PC-9 (cell line): ENCODE data around the gene AFAP1. TPM values are rescaled to one million over a fixed set of nuclear protein-coding genes. Genes with fewer than 3 reads are reported as not detected.
A peak's percentile ranks its signal among the peaks of the same experiment; 100 is the strongest.

Experiments
- BruUV-seq: library from RNA; stranded (reverse); fragments of 400-500 nt; replicated peaks from 2 replicates; lab custom pipeline; 2021; lab: Mats Ljungman, UMichigan
- CTCF ChIA-PET: fragments of 300-600 bp; sonication (Branson Sonifier 250); formaldehyde crosslinking; loops from one replicate; lab custom pipeline; 2022; ENCODE audit warnings: antibody characterized with exemption; lab: Charles Lee
- POLR2A ChIA-PET: fragments of 300-600 bp; sonication (Branson Sonifier 250); formaldehyde crosslinking; loops from one replicate; lab custom pipeline; 2022; ENCODE audit warnings: antibody characterized with exemption; ENCODE audit not compliant: unreplicated experiment; lab: Charles Lee
- DNase-seq, 2 experiments: peaks; one replicate each; pipeline versions ENCODE4 v3.0.0 to v3.0.0-alpha.2; 2015 to 2022; ENCODE audit warnings: mixed read lengths in 1 of 2
- H2AFZ ChIP-seq: fragments of 200-600 bp; sonication (generic); 2 replicates; pipeline ENCODE4 v1.8.1; 2017; ENCODE audit warnings: antibody characterized with exemption
- H3F3A ChIP-seq: fragments of 200-600 bp; sonication (generic); 2 replicates; pipeline ENCODE4 v1.8.1; 2017; ENCODE audit warnings: antibody characterized with exemption, mild to moderate bottlenecking, low read depth; ENCODE audit not compliant: insufficient read depth
- H3K27ac ChIP-seq: fragments of 200-600 bp; sonication (generic); 2 replicates; pipeline ENCODE4 v1.6.1; 2016; ENCODE audit warnings: mixed run types
- H3K27me3 ChIP-seq: fragments of 200-600 bp; sonication (generic); 2 replicates; pipeline ENCODE4 v1.6.1; 2016; ENCODE audit warnings: low read depth, mixed run types; ENCODE audit not compliant: insufficient read depth
- H3K36me3 ChIP-seq: fragments of 200-600 bp; sonication (generic); 2 replicates; pipeline ENCODE4 v1.6.1; 2016; ENCODE audit warnings: low read depth, mixed run types
- H3K4me1 ChIP-seq: fragments of 200-600 bp; sonication (generic); replicated peaks from 2 replicates; pipeline ENCODE4 v1.6.1; 2016; ENCODE audit warnings: mixed run types; ENCODE audit not compliant: insufficient read depth
- H3K4me2 ChIP-seq: fragments of 200-600 bp; sonication (generic); 2 replicates; pipeline ENCODE4 v1.6.1; 2017; ENCODE audit warnings: mixed run types
- H3K4me3 ChIP-seq: fragments of 200-600 bp; sonication (generic); 2 replicates; pipeline ENCODE4 v1.6.1; 2016; ENCODE audit warnings: mixed run types
- H3K79me2 ChIP-seq: fragments of 200-600 bp; sonication (generic); 2 replicates; pipeline ENCODE4 v1.6.1; 2017; ENCODE audit warnings: low read depth, mixed run types
- H3K9me2 ChIP-seq: fragments of 200-600 bp; sonication (generic); 2 replicates; pipeline ENCODE4 v1.8.1; 2017; ENCODE audit warnings: mild to moderate bottlenecking; ENCODE audit not compliant: insufficient read depth
- H3K9me3 ChIP-seq: fragments of 200-600 bp; sonication (generic); 2 replicates; pipeline ENCODE4 v1.8.1; 2016; ENCODE audit warnings: low read depth; ENCODE audit not compliant: insufficient read depth
- H4K20me1 ChIP-seq: fragments of 200-600 bp; sonication (generic); 2 replicates; pipeline ENCODE4 v1.8.1; 2017; ENCODE audit not compliant: insufficient read depth
- CTCF ChIP-seq: fragments of 200-600 bp; sonication (generic); conservative IDR thresholded peaks from 2 replicates; pipeline ENCODE4 v1.6.1; 2017; ENCODE audit warnings: mixed run types, antibody characterized with exemption, mild to moderate bottlenecking, moderate library complexity
- EZH2 ChIP-seq: fragments of 200-600 bp; sonication (generic); IDR thresholded peaks from 2 replicates; pipeline ENCODE4 v1.8.0; 2017; ENCODE audit warnings: antibody characterized with exemption, low read depth
- intact Hi-C: fragments of 100-400 bp; cut with micrococcal nuclease; formaldehyde crosslinking; loops from one replicate; pipeline ENCODE4 v1.10.0; 2022; ENCODE audit not compliant: unreplicated experiment
- total RNA-seq: library from RNA; stranded (reverse); gene quantifications from 2 replicates; pipeline ENCODE4 v1.2.3, GENCODE V29; 2021

The AFAP1 gene
- total RNA-seq, 1 experiment from 2014 or later = 69.6 TPM

- Histone ChIP-seq H3K27ac (no peak overlapping the region), H4K20me1 (peaks cover 9% of the 10 kb centered on the region; the same call in 1 of the 2 replicates), H3K27me3 (no peaks in the 10 kb centered on the region), H3F3A (0 out of 2 replicates have a peak, but pooled peaks cover 8% of the 10 kb centered on the region), H3K9me2 (no peaks in the 10 kb centered on the region), H3K4me3 (no peak overlapping the region), H3K9me3 (no peaks in the 10 kb centered on the region), H3K4me2 (no peak overlapping the region), H2AFZ (no peak overlapping the region), H3K4me1 (no peaks in the 10 kb centered on the region), H3K79me2 (peaks cover 46% of the 10 kb centered on the region), H3K36me3 (peaks cover 4% of the 10 kb centered on the region; the same call in 1 of the 2 replicates)
- ChIA-PET POLR2A (no interaction called here), CTCF (no interaction called here)
- intact Hi-C loops = no loop called here
- no TSS peak for BruUV-seq
- DNase-seq = no peak
- TF ChIP-seq CTCF = no peak
- no peak for TF ChIP-seq EZH2
Observed at GRCh38 chr4:7855731-7856130, 83.9 kb downstream of the AFAP1 start.

GRCh38 chr4:7854697-7855370, 84.8 kb downstream of the AFAP1 start:
- 0 out of 2 replicates have a peak, but pooled peaks cover 7% of the 10 kb centered on the region for H3F3A ChIP-seq
- no peak overlapping the region for H2AFZ ChIP-seq
- H3K9me2 ChIP-seq = no peaks in the 10 kb centered on the region
- peak in 1 of 2 experiments; percentile 22 for DNase-seq
- no peak overlapping the region for H3K4me2 ChIP-seq
- ChIA-PET CTCF (no interaction called here), POLR2A (no interaction called here)
- BruUV-seq = no TSS peak
- TF ChIP-seq CTCF = no peak
- TF ChIP-seq EZH2 = no peak
- no peak overlapping the region for H3K27ac ChIP-seq
- no peaks in the 10 kb centered on the region for H3K27me3 ChIP-seq
- no peak overlapping the region for H3K4me3 ChIP-seq
- peaks cover 39% of the 10 kb centered on the region for H3K79me2 ChIP-seq
- H3K9me3 ChIP-seq = no peaks in the 10 kb centered on the region
- no peaks in the 10 kb centered on the region for H3K4me1 ChIP-seq
- intact Hi-C loops = loop anchor here (5.0 kb wide), 1 partner anchor 658 kb away; no protein-coding TSS in a partner anchor
- no peaks in the 10 kb centered on the region; the same call in 1 of the 2 replicates for H3K36me3 ChIP-seq
- peaks cover 9% of the 10 kb centered on the region; the same call in 1 of the 2 replicates for H4K20me1 ChIP-seq

- ChIA-PET CTCF (no interaction called here), POLR2A (no interaction called here)
- Histone ChIP-seq H3K36me3 (no peaks in the 10 kb centered on the region; the same call in 1 of the 2 replicates), H3K9me3 (no peaks in the 10 kb centered on the region), H2AFZ (no peak overlapping the region), H4K20me1 (peaks cover 9% of the 10 kb centered on the region; the same call in 1 of the 2 replicates), H3K4me3 (no peak overlapping the region), H3K4me2 (no peak overlapping the region), H3K9me2 (no peaks in the 10 kb centered on the region), H3K27me3 (no peaks in the 10 kb centered on the region), H3K27ac (no peak overlapping the region), H3K4me1 (no peaks in the 10 kb centered on the region), H3K79me2 (peaks cover 34% of the 10 kb centered on the region), H3F3A (0 out of 2 replicates have a peak, but pooled peaks cover 3% of the 10 kb centered on the region)
- TF ChIP-seq EZH2 = no peak
- no peak for TF ChIP-seq CTCF
- no peak for DNase-seq
- intact Hi-C loops = loop anchor here (5.0 kb wide), 1 partner anchor 657 kb away; no protein-coding TSS in a partner anchor
- TSS peak; percentile 7 for BruUV-seq
Observed at GRCh38 chr4:7854216-7854615, 85.4 kb downstream of the AFAP1 start.
